Measurements from ENCODE around the gene CASKIN1. TPM values are rescaled to one million over a fixed set of nuclear protein-coding genes. Genes with fewer than 3 reads are reported as not detected.

The CASKIN1 gene
- total RNA-seq, 1 experiment from 2014 or later = 6.6 TPM

- Mint-ChIP-seq H3K27me3 (ENCODE audit: insufficient read depth, unreplicated experiment) (peaks cover 3% of the 10 kb centered on the region), H3K9me3 (ENCODE audit: unreplicated experiment) (no peaks in the 10 kb centered on the region), H3K4me3 (ENCODE audit: unreplicated experiment) (peak overlapping the region; percentile 80), H3K36me3 (ENCODE audit: insufficient read depth, unreplicated experiment) (peaks cover 31% of the 10 kb centered on the region), H3K27ac (ENCODE audit: unreplicated experiment) (peak overlapping the region; percentile 96), H3K4me1 (ENCODE audit: low read depth, unreplicated experiment) (peaks cover 25% of the 10 kb centered on the region)
- CTCF ChIA-PET = no interaction called here
- intact Hi-C loops (cut with micrococcal nuclease; ENCODE audit: unreplicated experiment) = no loop called here
- TF ChIP-seq, protein P1, sequence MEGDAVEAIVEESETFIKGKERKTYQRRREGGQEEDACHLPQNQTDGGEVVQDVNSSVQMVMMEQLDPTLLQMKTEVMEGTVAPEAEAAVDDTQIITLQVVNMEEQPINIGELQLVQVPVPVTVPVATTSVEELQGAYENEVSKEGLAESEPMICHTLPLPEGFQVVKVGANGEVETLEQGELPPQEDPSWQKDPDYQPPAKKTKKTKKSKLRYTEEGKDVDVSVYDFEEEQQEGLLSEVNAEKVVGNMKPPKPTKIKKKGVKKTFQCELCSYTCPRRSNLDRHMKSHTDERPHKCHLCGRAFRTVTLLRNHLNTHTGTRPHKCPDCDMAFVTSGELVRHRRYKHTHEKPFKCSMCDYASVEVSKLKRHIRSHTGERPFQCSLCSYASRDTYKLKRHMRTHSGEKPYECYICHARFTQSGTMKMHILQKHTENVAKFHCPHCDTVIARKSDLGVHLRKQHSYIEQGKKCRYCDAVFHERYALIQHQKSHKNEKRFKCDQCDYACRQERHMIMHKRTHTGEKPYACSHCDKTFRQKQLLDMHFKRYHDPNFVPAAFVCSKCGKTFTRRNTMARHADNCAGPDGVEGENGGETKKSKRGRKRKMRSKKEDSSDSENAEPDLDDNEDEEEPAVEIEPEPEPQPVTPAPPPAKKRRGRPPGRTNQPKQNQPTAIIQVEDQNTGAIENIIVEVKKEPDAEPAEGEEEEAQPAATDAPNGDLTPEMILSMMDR (IDR thresholded peaks at IDR 0.05; ENCODE audit: insufficient read depth in 1 of 2, low read depth in 1 of 2, low read length in 1 of 2, severe bottlenecking in 1 of 2, unreplicated experiment in 1 of 2) = no peak
- H3K4me3 ChIP-seq (ENCODE audit: low read depth, low read length) = no peak overlapping the region
- H3K36me3 ChIP-seq (ENCODE audit: control insufficient read depth, insufficient read depth, low read length) = peaks cover 4% of the 10 kb centered on the region; the same call in 1 of the 2 replicates
- no peaks in the 10 kb centered on the region for H3K27me3 ChIP-seq (replicated peaks; ENCODE audit: control insufficient read depth, insufficient read depth, low read length)
- peaks cover 25% of the 10 kb centered on the region for H3K4me1 ChIP-seq
- BruUV-seq (replicated peaks) = no TSS peak
- POLR2A ChIA-PET = no interaction called here
- no peak for DNase-seq
- H3K9me3 ChIP-seq = no peaks in the 10 kb centered on the region
Measured at GRCh38 chr16:2158262-2158638, 38.2 kb downstream of the CASKIN1 start.

- ChIA-PET POLR2A (no interaction called here), CTCF (no interaction called here)
- no peak for DNase-seq
- peaks cover 6% of the 10 kb centered on the region; the same call in 1 of the 2 replicates for H3K36me3 ChIP-seq (ENCODE audit: control insufficient read depth, insufficient read depth, low read length)
- intact Hi-C loops (cut with micrococcal nuclease; ENCODE audit: unreplicated experiment) = no loop called here
- no peaks in the 10 kb centered on the region for H3K9me3 Mint-ChIP-seq (ENCODE audit: unreplicated experiment)
- H3K4me1 Mint-ChIP-seq (ENCODE audit: low read depth, unreplicated experiment) = peaks cover 25% of the 10 kb centered on the region
- H3K27me3 Mint-ChIP-seq (ENCODE audit: insufficient read depth, unreplicated experiment) = peaks cover 3% of the 10 kb centered on the region
- H3K36me3 Mint-ChIP-seq (ENCODE audit: insufficient read depth, unreplicated experiment) = peaks cover 37% of the 10 kb centered on the region
- no peaks in the 10 kb centered on the region for H3K9me3 ChIP-seq
- H3K4me3 ChIP-seq (ENCODE audit: low read depth, low read length) = no peak overlapping the region
- peak overlapping the region; percentile 80 for H3K4me3 Mint-ChIP-seq (ENCODE audit: unreplicated experiment)
- TF ChIP-seq, protein P1 (IDR thresholded peaks at IDR 0.05; ENCODE audit: insufficient read depth in 1 of 2, low read depth in 1 of 2, low read length in 1 of 2, severe bottlenecking in 1 of 2, unreplicated experiment in 1 of 2) = no peak
- H3K27ac Mint-ChIP-seq (ENCODE audit: unreplicated experiment) = peak overlapping the region; percentile 96
- no peaks in the 10 kb centered on the region for H3K27me3 ChIP-seq (replicated peaks; ENCODE audit: control insufficient read depth, insufficient read depth, low read length)
- H3K4me1 ChIP-seq = peaks cover 31% of the 10 kb centered on the region
- no TSS peak for BruUV-seq (replicated peaks)
Measured at GRCh38 chr16:2157480-2158261, 38.7 kb downstream of the CASKIN1 start.

GRCh38 chr16:2156849-2157224 is 39.6 kb downstream of the CASKIN1 start:
- intact Hi-C loops (cut with micrococcal nuclease; ENCODE audit: unreplicated experiment) = no loop called here
- no peaks in the 10 kb centered on the region for H3K9me3 Mint-ChIP-seq (ENCODE audit: unreplicated experiment)
- DNase-seq = no peak
- peak overlapping the region; percentile 96 for H3K27ac Mint-ChIP-seq (ENCODE audit: unreplicated experiment)
- peaks cover 25% of the 10 kb centered on the region for H3K4me1 Mint-ChIP-seq (ENCODE audit: low read depth, unreplicated experiment)
- Histone ChIP-seq H3K4me1 (peaks cover 33% of the 10 kb centered on the region), H3K4me3 (ENCODE audit: low read depth, low read length) (peak overlapping the region; percentile 72), H3K9me3 (no peaks in the 10 kb centered on the region), H3K27me3 (replicated peaks; ENCODE audit: control insufficient read depth, insufficient read depth, low read length) (no peaks in the 10 kb centered on the region), H3K36me3 (ENCODE audit: control insufficient read depth, insufficient read depth, low read length) (peaks cover 6% of the 10 kb centered on the region; the same call in 1 of the 2 replicates)
- ChIA-PET CTCF (no interaction called here), POLR2A (no interaction called here)
- H3K36me3 Mint-ChIP-seq (ENCODE audit: insufficient read depth, unreplicated experiment) = peaks cover 41% of the 10 kb centered on the region
- H3K4me3 Mint-ChIP-seq (ENCODE audit: unreplicated experiment) = peak overlapping the region; percentile 80
- TF ChIP-seq, protein P1 (IDR thresholded peaks at IDR 0.05; ENCODE audit: insufficient read depth in 1 of 2, low read depth in 1 of 2, low read length in 1 of 2, severe bottlenecking in 1 of 2, unreplicated experiment in 1 of 2) = no peak
- BruUV-seq (replicated peaks) = no TSS peak
- H3K27me3 Mint-ChIP-seq (ENCODE audit: insufficient read depth, unreplicated experiment) = peaks cover 3% of the 10 kb centered on the region

All from Caco-2 (cell line).